Loucy (cell line): ENCODE measurements around the gene IGFBP2.

ENCODE experiments used
- H2AFZ ChIP-seq: fragments of 200-600 bp; sonication (generic); 2 replicates; pipeline ENCODE4 v1.6.0; 2016; ENCODE audit warnings: antibody characterized with exemption, mild to moderate bottlenecking, low read length, moderate library complexity
- H3F3A ChIP-seq: fragments of 200-600 bp; 2 replicates; pipeline ENCODE4 v1.6.0; 2016; ENCODE audit warnings: antibody characterized with exemption, low read depth, mild to moderate bottlenecking
- H3K27me3 ChIP-seq: fragments of 200-600 bp; sonication (generic); 2 replicates; pipeline ENCODE4 v1.6.1; 2014; ENCODE audit warnings: low read length, mild to moderate bottlenecking; ENCODE audit not compliant: insufficient read depth, poor library complexity, severe bottlenecking
- H3K36me3 ChIP-seq: fragments of 200-600 bp; sonication (generic); 2 replicates; pipeline ENCODE4 v1.6.1; 2016; ENCODE audit warnings: low read length; ENCODE audit not compliant: insufficient read depth
- H3K4me1 ChIP-seq: fragments of 200-600 bp; sonication (generic); 2 replicates; pipeline ENCODE4 v1.5.1; 2014; ENCODE audit warnings: low read length, mild to moderate bottlenecking; ENCODE audit not compliant: insufficient read depth, poor library complexity, severe bottlenecking
- H3K4me2 ChIP-seq: fragments of 200-600 bp; sonication (generic); 2 replicates; pipeline ENCODE4 v1.6.0; 2014; ENCODE audit warnings: antibody characterized with exemption, low read length, low read depth, mild to moderate bottlenecking; ENCODE audit not compliant: poor library complexity, severe bottlenecking
- H3K4me3 ChIP-seq: fragments of 200-600 bp; sonication (generic); 2 replicates; pipeline ENCODE4 v1.5.1; 2014; ENCODE audit warnings: low read length, mild to moderate bottlenecking, mixed read lengths; ENCODE audit not compliant: poor library complexity, severe bottlenecking
- H3K79me2 ChIP-seq: fragments of 200-600 bp; sonication (generic); 2 replicates; pipeline ENCODE4 v1.6.1; 2014; ENCODE audit warnings: low read length; ENCODE audit not compliant: insufficient read depth
- H3K9ac ChIP-seq: fragments of 200-600 bp; sonication (generic); 2 replicates; pipeline ENCODE4 v1.6.0; 2014; ENCODE audit warnings: mild to moderate bottlenecking, low read depth, low read length, moderate library complexity; ENCODE audit not compliant: poor library complexity, severe bottlenecking
- H3K9me2 ChIP-seq: fragments of 200-600 bp; sonication (generic); replicated peaks from 2 replicates; pipeline ENCODE4 v1.6.1; 2016; ENCODE audit warnings: low read depth, low read length, mixed read lengths
- H3K9me3 ChIP-seq: fragments of 200-600 bp; sonication (generic); 2 replicates; pipeline ENCODE4 v1.6.1; 2014; ENCODE audit warnings: mild to moderate bottlenecking, antibody characterized with exemption, low read length, low read depth; ENCODE audit not compliant: insufficient read depth
- H4K20me1 ChIP-seq: fragments of 200-600 bp; sonication (generic); 2 replicates; pipeline ENCODE4 v1.6.0; 2014; ENCODE audit warnings: antibody characterized with exemption, low read length, mild to moderate bottlenecking; ENCODE audit not compliant: insufficient read depth, poor library complexity, severe bottlenecking
- EZH2phosphoT487 ChIP-seq: fragments of 200-600 bp; IDR thresholded peaks from 2 replicates; pipeline ENCODE4 v1.6.1; 2018; ENCODE audit warnings: antibody characterized with exemption, mild to moderate bottlenecking, moderate library complexity, borderline replicate concordance
- TF ChIP-seq, protein P1 (sequence below): fragments of 200-600 bp; sonication (generic); conservative IDR thresholded peaks from 2 replicates; pipeline ENCODE4 v1.5.1; 2014; ENCODE audit warnings: mild to moderate bottlenecking, antibody characterized with exemption, low read length

The IGFBP2 gene

DNA sequence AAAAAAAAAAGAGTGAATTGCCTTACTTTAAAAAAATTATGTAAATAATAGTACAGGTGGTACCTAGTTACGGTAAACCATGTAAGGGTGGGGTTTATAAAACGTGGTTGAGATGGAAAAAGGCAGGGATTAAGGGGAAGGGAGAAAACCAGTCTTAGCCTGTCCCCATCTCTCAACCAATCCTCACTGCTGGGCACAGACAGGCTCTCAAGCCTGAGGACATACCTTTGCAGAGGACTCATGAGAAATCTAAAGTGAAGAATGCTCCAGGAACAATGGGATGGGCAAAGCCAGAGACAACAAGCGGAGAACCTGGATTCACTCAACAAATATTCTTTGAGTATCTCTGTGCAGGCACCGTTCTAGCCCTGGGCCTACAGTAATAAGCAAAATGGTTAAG, 3.4 kb upstream of the IGFBP2 start:
- peaks cover 12% of the 10 kb centered on the region for H3K4me1 ChIP-seq
- H3K36me3 ChIP-seq, result no peaks in the 10 kb centered on the region
- H3F3A ChIP-seq, result 0 out of 2 replicates have a peak, but pooled peaks cover 3% of the 10 kb centered on the region
- no peak overlapping the region for H2AFZ ChIP-seq
- H3K27me3 ChIP-seq, result no peaks in the 10 kb centered on the region
- no peaks in the 10 kb centered on the region for H3K9me2 ChIP-seq
- H3K4me2 ChIP-seq, result no peak overlapping the region
- H3K9me3 ChIP-seq, result no peaks in the 10 kb centered on the region
- peaks cover 4% of the 10 kb centered on the region for H4K20me1 ChIP-seq
- no peak overlapping the region for H3K9ac ChIP-seq
- no peak for TF ChIP-seq EZH2phosphoT487
- TF ChIP-seq, protein P1, sequence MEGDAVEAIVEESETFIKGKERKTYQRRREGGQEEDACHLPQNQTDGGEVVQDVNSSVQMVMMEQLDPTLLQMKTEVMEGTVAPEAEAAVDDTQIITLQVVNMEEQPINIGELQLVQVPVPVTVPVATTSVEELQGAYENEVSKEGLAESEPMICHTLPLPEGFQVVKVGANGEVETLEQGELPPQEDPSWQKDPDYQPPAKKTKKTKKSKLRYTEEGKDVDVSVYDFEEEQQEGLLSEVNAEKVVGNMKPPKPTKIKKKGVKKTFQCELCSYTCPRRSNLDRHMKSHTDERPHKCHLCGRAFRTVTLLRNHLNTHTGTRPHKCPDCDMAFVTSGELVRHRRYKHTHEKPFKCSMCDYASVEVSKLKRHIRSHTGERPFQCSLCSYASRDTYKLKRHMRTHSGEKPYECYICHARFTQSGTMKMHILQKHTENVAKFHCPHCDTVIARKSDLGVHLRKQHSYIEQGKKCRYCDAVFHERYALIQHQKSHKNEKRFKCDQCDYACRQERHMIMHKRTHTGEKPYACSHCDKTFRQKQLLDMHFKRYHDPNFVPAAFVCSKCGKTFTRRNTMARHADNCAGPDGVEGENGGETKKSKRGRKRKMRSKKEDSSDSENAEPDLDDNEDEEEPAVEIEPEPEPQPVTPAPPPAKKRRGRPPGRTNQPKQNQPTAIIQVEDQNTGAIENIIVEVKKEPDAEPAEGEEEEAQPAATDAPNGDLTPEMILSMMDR, result no peak
- peaks cover 26% of the 10 kb centered on the region for H3K79me2 ChIP-seq
- H3K4me3 ChIP-seq, result no peak overlapping the region

DNA sequence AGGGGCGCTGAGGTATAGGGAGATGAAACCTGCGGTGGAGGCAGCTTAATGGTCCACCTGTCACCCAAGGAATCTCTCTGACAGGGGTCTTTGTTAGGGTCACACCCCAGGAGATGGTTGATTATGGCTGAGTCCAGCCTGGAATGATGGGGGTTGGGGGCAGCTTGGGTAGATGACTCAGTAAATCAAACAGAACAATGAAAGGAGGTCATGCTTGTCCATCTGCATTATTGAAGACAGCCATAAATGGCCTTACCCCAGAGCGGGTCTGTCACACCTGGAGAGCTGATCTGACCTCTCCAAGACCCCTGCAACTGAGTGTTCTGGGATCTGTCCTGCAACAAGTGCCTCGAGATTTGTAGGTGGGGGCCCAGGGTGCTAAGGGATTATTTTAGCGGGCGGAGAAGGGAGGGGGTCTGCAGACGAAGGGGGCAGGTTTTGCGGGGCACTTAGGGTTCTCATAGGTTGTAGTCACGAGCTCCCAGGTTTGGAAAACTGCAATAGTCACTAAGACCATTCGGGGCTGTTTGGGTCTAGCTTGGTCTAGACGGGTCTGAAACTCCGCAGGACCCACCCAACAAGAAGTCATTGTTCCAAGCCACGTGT, 771 bp upstream of the IGFBP2 start:
- peaks cover 25% of the 10 kb centered on the region for H3K4me1 ChIP-seq
- peak overlapping the region; percentile 77 for H3K4me3 ChIP-seq
- H4K20me1 ChIP-seq, result peaks cover 21% of the 10 kb centered on the region
- H3K9ac ChIP-seq, result peak overlapping the region; percentile 78
- H2AFZ ChIP-seq, result peak overlapping the region; percentile 81; the same call in 1 of the 2 replicates
- no peaks in the 10 kb centered on the region for H3K27me3 ChIP-seq
- TF ChIP-seq EZH2phosphoT487, result no peak
- TF ChIP-seq, protein P1, result no peak
- H3K9me3 ChIP-seq, result no peaks in the 10 kb centered on the region
- H3F3A ChIP-seq, result 0 out of 2 replicates have a peak, but pooled peaks cover 3% of the 10 kb centered on the region
- H3K9me2 ChIP-seq, result no peaks in the 10 kb centered on the region
- H3K36me3 ChIP-seq, result peaks cover 3% of the 10 kb centered on the region; the same call in 1 of the 2 replicates
- H3K4me2 ChIP-seq, result peak overlapping the region; percentile 80
- peaks cover 53% of the 10 kb centered on the region for H3K79me2 ChIP-seq

DNA sequence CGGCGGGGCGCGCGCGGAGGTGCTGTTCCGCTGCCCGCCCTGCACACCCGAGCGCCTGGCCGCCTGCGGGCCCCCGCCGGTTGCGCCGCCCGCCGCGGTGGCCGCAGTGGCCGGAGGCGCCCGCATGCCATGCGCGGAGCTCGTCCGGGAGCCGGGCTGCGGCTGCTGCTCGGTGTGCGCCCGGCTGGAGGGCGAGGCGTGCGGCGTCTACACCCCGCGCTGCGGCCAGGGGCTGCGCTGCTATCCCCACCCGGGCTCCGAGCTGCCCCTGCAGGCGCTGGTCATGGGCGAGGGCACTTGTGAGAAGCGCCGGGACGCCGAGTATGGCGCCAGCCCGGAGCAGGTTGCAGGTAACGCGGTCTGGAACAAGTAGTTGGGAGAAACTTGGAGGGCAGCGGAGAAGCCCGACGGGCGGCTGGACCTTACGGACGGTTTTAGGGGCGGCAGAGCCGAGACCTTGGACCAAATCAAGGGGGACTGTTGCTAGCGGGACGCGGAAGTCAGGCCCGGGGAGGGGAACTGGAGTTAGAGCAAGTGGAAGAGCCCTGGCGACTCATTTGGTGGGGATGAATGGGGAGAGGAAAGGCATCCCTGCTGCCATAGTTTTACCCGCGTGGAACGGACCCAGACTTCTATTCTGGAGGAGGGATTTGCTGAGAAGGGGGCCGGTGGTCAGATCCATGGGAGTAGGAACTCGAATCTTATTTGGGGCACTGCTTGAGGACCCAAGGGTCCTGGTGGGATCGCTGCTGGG, 573 bp downstream of the IGFBP2 start:
- Histone ChIP-seq H3K4me2 (peak overlapping the region; percentile 97), H4K20me1 (peaks cover 31% of the 10 kb centered on the region), H3K4me3 (peak overlapping the region; percentile 100), H3K9me3 (no peaks in the 10 kb centered on the region), H3K4me1 (peaks cover 30% of the 10 kb centered on the region), H2AFZ (peak overlapping the region; percentile 59; the same call in 1 of the 2 replicates), H3K36me3 (peaks cover 8% of the 10 kb centered on the region; the same call in 1 of the 2 replicates), H3K27me3 (no peaks in the 10 kb centered on the region), H3K9ac (peak overlapping the region; percentile 97), H3K9me2 (no peaks in the 10 kb centered on the region), H3F3A (0 out of 2 replicates have a peak, but pooled peaks cover 3% of the 10 kb centered on the region), H3K79me2 (peaks cover 66% of the 10 kb centered on the region)
- TF ChIP-seq EZH2phosphoT487, result no peak
- TF ChIP-seq, protein P1, result no peak
